HG03135 (cell line): ENCODE data around the gene NUCB2.
A peak's percentile ranks its signal among the peaks of the same experiment; 100 is the strongest.

Source experiments
- ATAC-seq: cut with Tn5 transposase; IDR thresholded peaks from one replicate; pipeline ENCODE4 v1.9.1; 2021; ENCODE audit warnings: mild to moderate bottlenecking, moderate library complexity; ENCODE audit not compliant: unreplicated experiment

The NUCB2 gene

GRCh38 chr11:17331669-17332068 is 55.1 kb downstream of the NUCB2 start:
- ATAC-seq: no peak

- no peak for ATAC-seq
These were observed 57.5 kb downstream of the NUCB2 start for GRCh38 chr11:17333799-17334586.

DNA sequence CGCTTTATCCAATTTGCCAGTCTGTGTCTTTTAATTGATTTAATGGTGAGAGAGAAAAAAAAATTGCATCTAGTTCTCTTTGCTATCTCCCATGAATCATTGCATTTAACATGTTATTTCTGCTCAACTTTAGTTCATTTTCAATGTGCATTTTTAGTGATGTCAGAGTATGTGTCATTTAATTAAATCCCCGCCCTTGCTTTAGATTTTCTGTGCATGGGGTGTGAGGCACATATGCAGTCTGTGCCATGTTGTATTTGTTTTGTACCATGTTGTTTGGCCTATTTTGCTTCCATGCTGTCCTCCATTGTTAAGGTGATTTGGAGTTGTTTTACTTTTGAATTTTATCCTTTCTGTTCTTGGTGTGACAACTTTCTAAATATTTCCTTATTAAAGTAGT is 66.7 kb downstream of the NUCB2 start:
- ATAC-seq: no peak

DNA sequence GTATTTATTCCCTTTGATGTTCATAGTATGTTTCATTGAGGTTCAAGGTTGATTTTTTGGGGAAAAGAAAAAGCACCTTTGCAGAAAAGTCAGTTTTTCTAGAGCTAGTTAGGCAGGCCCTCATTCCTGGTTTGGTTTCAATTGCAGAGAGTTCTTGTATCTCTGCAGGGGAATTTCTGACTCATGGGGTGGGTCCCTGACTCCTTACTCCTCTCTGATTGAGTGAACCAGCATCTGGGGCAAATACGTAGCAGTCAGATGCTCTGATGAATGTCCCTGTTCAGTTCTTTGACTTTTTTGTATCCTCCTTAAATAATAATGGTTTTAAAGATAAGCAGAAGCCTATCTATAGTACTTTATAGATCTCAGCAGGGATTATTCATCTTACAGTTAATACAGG is 67.4 kb downstream of the NUCB2 start:
- no peak for ATAC-seq

- ATAC-seq: no peak
These were observed 71.1 kb downstream of the NUCB2 start for GRCh38 chr11:17347676-17348075.

DNA sequence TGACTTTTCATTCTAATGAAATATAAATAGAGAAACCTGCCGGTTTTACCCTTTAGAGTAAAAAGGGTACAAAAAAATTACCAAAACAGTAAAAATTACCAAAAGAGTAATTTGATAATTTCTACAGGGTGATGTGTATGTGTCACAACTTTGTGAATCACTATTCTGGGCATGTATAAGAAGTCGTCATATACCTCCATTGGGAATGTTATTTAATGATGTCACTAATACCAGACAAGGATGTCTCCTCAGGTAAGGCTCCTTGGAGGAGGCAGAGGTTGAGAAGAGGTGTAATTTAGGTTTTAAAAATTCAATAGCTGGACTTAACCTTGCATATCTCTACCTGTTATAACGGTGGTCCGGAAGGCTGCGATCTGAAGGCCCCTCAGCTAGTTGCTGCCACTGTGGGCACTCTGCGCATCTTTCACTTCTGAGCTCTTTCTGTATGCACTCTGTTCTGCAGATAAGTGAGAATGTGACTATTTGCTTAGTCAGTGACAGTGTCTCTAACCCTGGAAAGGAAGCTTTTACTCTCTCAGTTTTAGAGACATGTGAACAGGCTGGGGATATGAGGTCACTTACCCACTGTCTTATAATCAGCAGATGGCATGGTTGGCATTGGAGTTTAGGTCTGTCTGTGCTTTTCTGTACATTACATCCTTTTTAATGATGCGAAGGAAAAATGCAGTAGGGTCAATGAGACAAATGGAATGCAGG is 74.1 kb downstream of the NUCB2 start:
- ATAC-seq: no peak

DNA sequence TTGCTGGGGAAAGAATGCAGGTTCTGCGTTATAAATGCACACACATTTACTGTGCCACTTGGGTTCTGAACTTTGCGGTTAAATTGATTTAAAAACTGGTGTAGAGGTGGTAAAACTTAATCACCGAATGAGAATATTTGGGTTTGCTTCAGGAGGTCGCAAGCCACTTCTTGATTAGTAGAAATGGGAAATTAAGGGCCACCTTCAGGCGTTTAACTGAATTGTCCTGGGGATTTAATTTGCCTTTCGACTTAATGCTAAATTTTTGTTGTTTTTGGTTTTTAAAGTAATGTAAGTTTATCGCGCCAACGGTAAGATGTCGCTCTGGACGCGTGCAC is 74.6 kb downstream of the NUCB2 start:
- no peak for ATAC-seq

- ATAC-seq: peak; percentile 38
These were observed 75.1 kb downstream of the NUCB2 start, which contains the start of gene NCR3LG1 for GRCh38 chr11:17351510-17352176. NCR3LG1 (plus strand) TSS chr11:17351800; CDS start chr11:17351970, 170 bp downstream.

- ATAC-seq: peak; percentile 46
These were observed 76.6 kb downstream of the NUCB2 start for GRCh38 chr11:17352950-17353820.

- no peak for ATAC-seq
These were observed 77.5 kb downstream of the NUCB2 start for GRCh38 chr11:17353821-17354600.

- ATAC-seq: no peak
These were observed 78.1 kb downstream of the NUCB2 start for GRCh38 chr11:17354601-17354991.

GRCh38 chr11:17366495-17366894 is 90.0 kb downstream of the NUCB2 start:
- ATAC-seq: no peak

DNA sequence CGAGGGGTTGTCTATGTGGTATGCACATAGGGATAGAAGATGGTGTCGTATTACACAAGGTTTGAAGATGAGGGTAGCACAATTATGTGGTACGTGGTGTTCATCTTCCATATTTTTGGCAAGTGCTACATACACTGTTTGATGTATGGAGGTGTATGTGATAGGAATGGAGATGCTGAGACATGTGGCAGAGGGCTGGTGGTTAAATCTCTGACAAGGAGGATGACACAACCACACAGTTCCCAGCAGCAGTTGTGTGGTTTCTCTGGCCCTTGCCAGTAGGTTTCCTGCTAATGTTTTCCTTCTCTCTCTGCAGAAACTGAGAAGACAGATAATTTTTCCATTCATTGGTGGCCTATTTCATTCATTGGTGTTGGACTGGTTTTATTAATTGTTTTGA is 92.0 kb downstream of the NUCB2 start:
- no peak for ATAC-seq

GRCh38 chr11:17369094-17369493 is 92.6 kb downstream of the NUCB2 start:
- no peak for ATAC-seq

DNA sequence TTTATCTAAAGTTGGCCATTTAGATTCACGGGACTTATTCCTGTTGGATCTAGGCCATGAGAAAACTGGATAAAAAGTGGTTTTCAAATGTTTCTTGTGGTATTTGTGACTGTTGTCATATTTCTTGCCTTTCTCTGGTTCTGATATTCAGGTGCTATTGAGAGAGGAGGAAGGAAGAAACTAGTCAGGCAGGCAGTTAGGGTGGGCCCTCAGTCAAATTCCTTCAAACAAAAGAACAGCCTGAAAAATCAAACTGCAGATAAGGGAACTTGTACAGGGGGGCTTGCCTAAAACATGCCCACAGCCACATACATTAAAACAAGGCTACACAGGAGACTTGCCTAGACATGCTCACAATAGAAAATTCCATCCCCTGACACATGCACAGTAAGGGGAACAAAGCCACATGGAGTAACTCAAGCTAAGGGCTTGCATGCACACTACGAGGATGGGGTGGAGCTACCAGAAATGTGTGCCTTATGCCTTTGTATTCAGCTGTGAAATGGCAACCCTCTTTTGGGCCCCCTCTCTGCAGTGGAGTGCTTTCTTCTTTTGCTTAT is 93.2 kb downstream of the NUCB2 start:
- no peak for ATAC-seq

- ATAC-seq: no peak
These were observed 95.1 kb downstream of the NUCB2 start for GRCh38 chr11:17371614-17372013.

- no peak for ATAC-seq
These were observed 99.0 kb downstream of the NUCB2 start for GRCh38 chr11:17375547-17375946.

GRCh38 chr11:17376493-17376892 is 100.0 kb downstream of the NUCB2 start:
- ATAC-seq: no peak

- no peak for ATAC-seq
These were observed 102.1 kb downstream of the NUCB2 start for GRCh38 chr11:17378655-17379054.
